Endodermal cell (in vitro differentiated cells): ENCODE measurements around the gene LOXL3. TPM values are rescaled to one million over a fixed set of nuclear protein-coding genes. Genes with fewer than 3 reads are reported as not detected.
A peak's percentile ranks its signal among the peaks of the same experiment; 100 is the strongest.

Source experiments
- DNase-seq: peaks from one replicate; pipeline ENCODE4 v3.0.0-alpha.2; 2017
- H3K27ac ChIP-seq: 2 replicates; pipeline ENCODE4 v1.5.1; 2013; ENCODE audit warnings: mild to moderate bottlenecking, low read depth, low read length, moderate library complexity
- H3K27me3 ChIP-seq: 2 replicates; pipeline ENCODE4 v1.6.1; 2013; ENCODE audit warnings: mild to moderate bottlenecking, low read length, moderate library complexity; ENCODE audit not compliant: insufficient read depth, control insufficient read depth, poor library complexity, severe bottlenecking
- H3K36me3 ChIP-seq: 2 replicates; pipeline ENCODE4 v1.7.0; 2013; ENCODE audit warnings: mild to moderate bottlenecking, low read length, moderate library complexity; ENCODE audit not compliant: control insufficient read depth, insufficient read depth
- H3K4me1 ChIP-seq: one replicate; pipeline ENCODE4 v1.7.0; 2013; ENCODE audit warnings: low read length; ENCODE audit not compliant: control insufficient read depth, insufficient read depth
- H3K4me3 ChIP-seq: 2 replicates; pipeline ENCODE4 v1.5.1; 2013; ENCODE audit warnings: mild to moderate bottlenecking, low read length, moderate library complexity
- H3K9ac ChIP-seq: 2 replicates; pipeline ENCODE4 v1.6.1; 2013; ENCODE audit warnings: mild to moderate bottlenecking, low read length, moderate library complexity; ENCODE audit not compliant: poor library complexity, severe bottlenecking; ENCODE audit errors: extremely low read depth
- H3K9me3 ChIP-seq: 2 replicates; pipeline ENCODE4 v1.6.1; 2013; ENCODE audit warnings: mild to moderate bottlenecking, low read length, moderate library complexity; ENCODE audit not compliant: control insufficient read depth
- H3K27ac Mint-ChIP-seq: 2 replicates; pipeline ENCODE4 v1.8.0; 2020; ENCODE audit warnings: mixed read lengths
- H3K27me3 Mint-ChIP-seq: 2 replicates; pipeline ENCODE4 v1.8.0; 2021; ENCODE audit warnings: mild to moderate bottlenecking, mixed read lengths; ENCODE audit not compliant: insufficient read depth
- H3K36me3 Mint-ChIP-seq: 2 replicates; pipeline ENCODE4 v1.8.0; 2020; ENCODE audit warnings: low read depth, mixed read lengths
- H3K4me1 Mint-ChIP-seq: 2 replicates; pipeline ENCODE4 v1.8.0; 2020; ENCODE audit warnings: mixed read lengths
- H3K4me3 Mint-ChIP-seq: 2 replicates; pipeline ENCODE4 v1.8.0; 2020; ENCODE audit warnings: mild to moderate bottlenecking, moderate library complexity, mixed read lengths
- H3K9me3 Mint-ChIP-seq: 2 replicates; pipeline ENCODE4 v1.8.0; 2020; ENCODE audit warnings: mild to moderate bottlenecking, mixed read lengths
- WGBS, 2 experiments: methylation state at CpG; one replicate each; pipeline versions ENCODE4 v1.1.5 to v1.1.7; 2013; ENCODE audit warnings: missing lambda C conversion rate in 2 of 2, mixed read lengths in 1 of 2; ENCODE audit not compliant: insufficient coverage in 1 of 2, insufficient read length in 1 of 2; 5-methylcytosine and 5-hydroxymethylcytosine counted together
- total RNA-seq, 2 donors: library from RNA; stranded (reverse); fragmentation: NEBNext Ultra II Directional in 1 of 2; extraction: Animal tissue kit (Norgen Biotek cat#: 25700) in 1 of 2; gene quantifications; 2 replicates in 1 of 2; 3 replicates in 1 of 2; pipeline ENCODE4 v1.2.1, GENCODE V29; 2021
- TF ChIP-seq, protein P1 (sequence below): fragments of 200-600 bp; sonication (generic); conservative IDR thresholded peaks from 2 replicates; pipeline ENCODE4 v1.5.0; 2021; ENCODE audit warnings: antibody characterized with exemption, mild to moderate bottlenecking

The LOXL3 gene
- total RNA-seq, 2 donors from 2014 or later, result 5.4 to 7.6 TPM

DNA sequence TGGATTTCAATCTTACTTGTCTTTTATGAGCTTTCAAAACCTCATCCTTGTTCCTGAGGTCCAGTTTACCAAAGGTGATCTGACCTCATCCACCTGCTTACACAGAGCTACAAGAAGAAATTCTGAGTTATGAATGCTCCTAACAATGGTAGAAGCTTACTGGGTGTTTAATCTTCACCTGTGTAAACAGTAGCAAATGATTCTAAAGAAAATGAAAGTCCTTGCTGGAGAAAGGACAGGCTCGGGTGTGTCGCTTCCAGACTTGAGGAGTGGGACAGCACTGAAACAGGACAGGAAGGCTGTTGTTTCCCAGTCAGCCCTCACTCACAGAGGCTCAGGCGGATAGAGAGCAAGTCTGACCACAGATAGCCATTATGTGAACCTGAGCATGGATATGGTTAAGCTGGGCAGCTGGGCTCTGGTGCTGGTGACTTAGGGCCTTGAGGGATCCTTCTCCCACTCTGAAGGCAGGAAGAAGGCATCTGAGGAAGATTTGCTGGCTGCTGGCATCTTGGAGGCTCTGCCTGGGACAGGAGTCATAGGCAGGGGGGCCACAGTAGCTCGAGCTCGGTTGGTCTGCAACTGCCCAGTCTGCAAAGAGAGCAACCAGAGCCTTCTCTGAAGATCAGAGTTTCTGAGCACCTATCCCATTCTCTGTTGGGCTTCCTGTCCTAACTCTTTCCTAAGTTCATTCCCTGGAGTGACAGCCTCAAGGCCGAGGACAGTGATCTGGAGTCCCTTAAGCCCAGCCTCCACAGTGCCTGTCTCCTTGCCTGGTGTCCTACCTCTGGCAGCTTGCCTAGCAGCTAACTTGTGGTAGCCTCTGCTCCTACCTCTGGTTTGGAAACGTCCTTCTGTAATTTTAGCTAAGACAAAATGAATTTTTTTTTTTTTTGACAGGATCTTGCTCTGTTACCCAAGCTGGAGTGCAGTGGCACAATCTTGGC is 4.8 kb upstream of the LOXL3 start:
- peaks cover 56% of the 10 kb centered on the region for H3K27me3 Mint-ChIP-seq
- H3K27ac Mint-ChIP-seq, result no peak overlapping the region
- no peaks in the 10 kb centered on the region for H3K9me3 Mint-ChIP-seq
- Histone ChIP-seq H3K27ac (no peak overlapping the region), H3K4me3 (no peak overlapping the region), H3K9me3 (no peaks in the 10 kb centered on the region), H3K27me3 (peaks cover 31% of the 10 kb centered on the region), H3K9ac (no peak overlapping the region), H3K4me1 (no peaks in the 10 kb centered on the region), H3K36me3 (no peaks in the 10 kb centered on the region)
- H3K4me3 Mint-ChIP-seq, result no peak overlapping the region
- peak; percentile 39 for DNase-seq
- TF ChIP-seq, protein P1, sequence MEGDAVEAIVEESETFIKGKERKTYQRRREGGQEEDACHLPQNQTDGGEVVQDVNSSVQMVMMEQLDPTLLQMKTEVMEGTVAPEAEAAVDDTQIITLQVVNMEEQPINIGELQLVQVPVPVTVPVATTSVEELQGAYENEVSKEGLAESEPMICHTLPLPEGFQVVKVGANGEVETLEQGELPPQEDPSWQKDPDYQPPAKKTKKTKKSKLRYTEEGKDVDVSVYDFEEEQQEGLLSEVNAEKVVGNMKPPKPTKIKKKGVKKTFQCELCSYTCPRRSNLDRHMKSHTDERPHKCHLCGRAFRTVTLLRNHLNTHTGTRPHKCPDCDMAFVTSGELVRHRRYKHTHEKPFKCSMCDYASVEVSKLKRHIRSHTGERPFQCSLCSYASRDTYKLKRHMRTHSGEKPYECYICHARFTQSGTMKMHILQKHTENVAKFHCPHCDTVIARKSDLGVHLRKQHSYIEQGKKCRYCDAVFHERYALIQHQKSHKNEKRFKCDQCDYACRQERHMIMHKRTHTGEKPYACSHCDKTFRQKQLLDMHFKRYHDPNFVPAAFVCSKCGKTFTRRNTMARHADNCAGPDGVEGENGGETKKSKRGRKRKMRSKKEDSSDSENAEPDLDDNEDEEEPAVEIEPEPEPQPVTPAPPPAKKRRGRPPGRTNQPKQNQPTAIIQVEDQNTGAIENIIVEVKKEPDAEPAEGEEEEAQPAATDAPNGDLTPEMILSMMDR, result no peak
- WGBS, 2 experiments, result 82 to 85% methylated on average over 5 to 7 of the region's 7 CpGs
- peaks cover 6% of the 10 kb centered on the region for H3K36me3 Mint-ChIP-seq
- H3K4me1 Mint-ChIP-seq, result peaks cover 11% of the 10 kb centered on the region

DNA sequence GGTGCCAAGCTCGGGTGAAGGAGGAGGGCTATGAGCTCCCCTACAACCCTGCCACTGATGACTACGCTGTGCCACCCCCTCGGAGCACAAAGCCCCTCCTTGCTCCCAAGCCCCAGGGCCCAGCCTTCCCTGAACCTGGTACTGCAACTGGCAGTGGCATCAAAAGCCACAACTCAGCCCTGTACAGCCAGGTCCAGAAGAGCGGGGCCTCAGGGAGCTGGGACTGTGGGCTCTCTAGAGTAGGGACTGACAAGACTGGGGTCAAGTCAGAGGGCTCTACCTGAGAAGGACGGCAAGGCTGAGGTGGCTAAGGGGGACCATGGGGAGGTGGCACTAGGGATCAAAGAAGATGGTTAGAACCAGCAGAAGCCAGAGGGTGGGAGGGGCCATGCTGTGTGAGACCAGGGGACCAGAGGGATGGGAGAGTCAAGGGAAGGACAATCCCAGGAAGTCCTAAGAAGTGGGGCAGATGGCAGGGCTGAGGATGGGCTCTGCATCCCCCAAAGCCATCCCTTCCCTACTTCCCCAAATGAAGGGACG is 3.2 kb upstream of the LOXL3 start:
- Histone ChIP-seq H3K9me3 (no peaks in the 10 kb centered on the region), H3K27me3 (peaks cover 47% of the 10 kb centered on the region), H3K27ac (no peak overlapping the region), H3K36me3 (no peaks in the 10 kb centered on the region), H3K4me1 (no peaks in the 10 kb centered on the region), H3K4me3 (no peak overlapping the region), H3K9ac (no peak overlapping the region)
- Mint-ChIP-seq H3K4me3 (no peak overlapping the region), H3K9me3 (no peaks in the 10 kb centered on the region), H3K36me3 (peaks cover 6% of the 10 kb centered on the region), H3K27me3 (peaks cover 67% of the 10 kb centered on the region), H3K4me1 (peaks cover 15% of the 10 kb centered on the region), H3K27ac (no peak overlapping the region)
- WGBS, 2 experiments, result 92 to 97% methylated on average over 4 to 6 of the region's 6 CpGs
- DNase-seq, result no peak
- TF ChIP-seq, protein P1, result no peak

DNA sequence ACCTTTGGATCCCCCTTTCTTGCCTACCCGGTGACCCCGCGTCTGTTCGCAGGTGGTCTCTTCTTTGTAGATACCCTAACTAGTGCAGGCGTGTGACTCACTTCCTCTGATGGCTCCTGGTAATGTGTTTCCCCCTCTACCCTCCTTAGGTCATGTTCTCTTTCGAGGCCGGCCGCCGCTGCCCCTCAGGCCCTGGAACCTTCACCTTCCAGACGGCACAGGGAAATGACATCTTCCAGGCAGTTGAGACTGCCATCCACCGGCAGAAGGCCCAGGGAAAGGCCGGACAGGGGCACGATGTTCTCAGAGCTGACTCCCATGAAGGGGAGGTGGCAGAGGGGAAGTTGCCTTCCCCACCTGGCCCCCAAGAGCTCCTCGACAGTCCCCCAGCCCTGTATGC is 2.4 kb upstream of the LOXL3 start:
- TF ChIP-seq, protein P1, result no peak
- Histone ChIP-seq H3K27me3 (peaks cover 54% of the 10 kb centered on the region), H3K9me3 (no peaks in the 10 kb centered on the region), H3K27ac (no peak overlapping the region), H3K4me1 (no peaks in the 10 kb centered on the region), H3K9ac (no peak overlapping the region), H3K4me3 (no peak overlapping the region), H3K36me3 (no peaks in the 10 kb centered on the region)
- H3K27ac Mint-ChIP-seq, result no peak overlapping the region
- peaks cover 15% of the 10 kb centered on the region for H3K4me1 Mint-ChIP-seq
- peak overlapping the region; percentile 88 for H3K4me3 Mint-ChIP-seq
- 82 to 90% methylated on average over 8 to 14 of the region's 14 CpGs for WGBS, 2 experiments
- peaks cover 67% of the 10 kb centered on the region for H3K27me3 Mint-ChIP-seq
- H3K36me3 Mint-ChIP-seq, result peaks cover 6% of the 10 kb centered on the region
- H3K9me3 Mint-ChIP-seq, result no peaks in the 10 kb centered on the region
- no peak for DNase-seq
